GM19463 (cell line): ENCODE data around the gene GCKR.

Experiments
- ATAC-seq: cut with Tn5 transposase; IDR thresholded peaks from one replicate; pipeline ENCODE4 v1.9.1; 2021; ENCODE audit warnings: mild to moderate bottlenecking, moderate library complexity; ENCODE audit not compliant: unreplicated experiment

GCKR gene

GRCh38 chr2:27571681-27572080, 75.0 kb downstream of the GCKR start:
- ATAC-seq, result no peak

- ATAC-seq, result no peak
Measured at GRCh38 chr2:27572439-27572838, 75.8 kb downstream of the GCKR start.

GRCh38 chr2:27572998-27573429, 76.4 kb downstream of the GCKR start:
- no peak for ATAC-seq
